ENCODE measurements around the gene APOBEC3A.

GRCh38 chr22:38974826-38975175 is 17.4 kb downstream of the APOBEC3A start:
- TF ChIP-seq, protein P1, sequence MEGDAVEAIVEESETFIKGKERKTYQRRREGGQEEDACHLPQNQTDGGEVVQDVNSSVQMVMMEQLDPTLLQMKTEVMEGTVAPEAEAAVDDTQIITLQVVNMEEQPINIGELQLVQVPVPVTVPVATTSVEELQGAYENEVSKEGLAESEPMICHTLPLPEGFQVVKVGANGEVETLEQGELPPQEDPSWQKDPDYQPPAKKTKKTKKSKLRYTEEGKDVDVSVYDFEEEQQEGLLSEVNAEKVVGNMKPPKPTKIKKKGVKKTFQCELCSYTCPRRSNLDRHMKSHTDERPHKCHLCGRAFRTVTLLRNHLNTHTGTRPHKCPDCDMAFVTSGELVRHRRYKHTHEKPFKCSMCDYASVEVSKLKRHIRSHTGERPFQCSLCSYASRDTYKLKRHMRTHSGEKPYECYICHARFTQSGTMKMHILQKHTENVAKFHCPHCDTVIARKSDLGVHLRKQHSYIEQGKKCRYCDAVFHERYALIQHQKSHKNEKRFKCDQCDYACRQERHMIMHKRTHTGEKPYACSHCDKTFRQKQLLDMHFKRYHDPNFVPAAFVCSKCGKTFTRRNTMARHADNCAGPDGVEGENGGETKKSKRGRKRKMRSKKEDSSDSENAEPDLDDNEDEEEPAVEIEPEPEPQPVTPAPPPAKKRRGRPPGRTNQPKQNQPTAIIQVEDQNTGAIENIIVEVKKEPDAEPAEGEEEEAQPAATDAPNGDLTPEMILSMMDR (IDR thresholded peaks at IDR 0.05; ENCODE audit: low read length), result no peak
- no peak for TF ChIP-seq EZH2 (IDR thresholded peaks at IDR 0.05; ENCODE audit: borderline replicate concordance, low read length)

Data from OCI-LY1 (cell line).